Endothelial cell (in vitro differentiated cells): ENCODE data around the gene ADGB. TPM values are rescaled to one million over a fixed set of nuclear protein-coding genes. Genes with fewer than 3 reads are reported as not detected.

Experiments
- DNase-seq: peaks from one replicate; pipeline ENCODE4 v3.0.0; 2021; ENCODE audit warnings: low spot score
- H3K27ac Mint-ChIP-seq: one replicate; pipeline ENCODE4 v1.8.0; 2021; ENCODE audit warnings: mixed read lengths, inconsistent platforms; ENCODE audit not compliant: unreplicated experiment
- H3K27me3 Mint-ChIP-seq: one replicate; pipeline ENCODE4 v1.8.0; 2021; ENCODE audit warnings: mild to moderate bottlenecking, moderate library complexity, mixed read lengths, inconsistent platforms; ENCODE audit not compliant: unreplicated experiment
- H3K36me3 Mint-ChIP-seq: one replicate; pipeline ENCODE4 v1.8.0; 2021; ENCODE audit warnings: mild to moderate bottlenecking, low read depth, mixed read lengths, inconsistent platforms; ENCODE audit not compliant: unreplicated experiment
- H3K4me1 Mint-ChIP-seq: one replicate; pipeline ENCODE4 v1.8.0; 2021; ENCODE audit warnings: mild to moderate bottlenecking, mixed read lengths, inconsistent platforms; ENCODE audit not compliant: unreplicated experiment
- H3K4me3 Mint-ChIP-seq: one replicate; pipeline ENCODE4 v1.8.0; 2021; ENCODE audit warnings: mild to moderate bottlenecking, mixed read lengths, inconsistent platforms; ENCODE audit not compliant: unreplicated experiment
- H3K9me3 Mint-ChIP-seq: one replicate; pipeline ENCODE4 v1.8.0; 2021; ENCODE audit warnings: mixed read lengths, inconsistent platforms; ENCODE audit not compliant: unreplicated experiment
- total RNA-seq: library from RNA; stranded (reverse); fragmentation: NEBNext Ultra II Directional; extraction: Animal tissue kit (Norgen Biotek cat#: 25700); gene quantifications from one replicate; pipeline ENCODE4 v1.2.1, GENCODE V29; 2021; ENCODE audit not compliant: unreplicated experiment
- TF ChIP-seq, protein P1 (sequence below): fragments of 200-600 bp; sonication (generic); IDR thresholded peaks from one replicate; pipeline ENCODE4 v1.5.0; 2021; ENCODE audit warnings: antibody characterized with exemption; ENCODE audit not compliant: unreplicated experiment

The ADGB gene
- total RNA-seq, 1 donor from 2014 or later, result not detected

GRCh38 chr6:146595972-146596731 lies 2.6 kb upstream of the ADGB start:
- peaks cover 4% of the 10 kb centered on the region for H3K4me1 Mint-ChIP-seq
- H3K4me3 Mint-ChIP-seq, result no peak overlapping the region
- no peak for DNase-seq
- H3K9me3 Mint-ChIP-seq, result no peaks in the 10 kb centered on the region
- H3K36me3 Mint-ChIP-seq, result no peaks in the 10 kb centered on the region
- H3K27me3 Mint-ChIP-seq, result peaks cover 3% of the 10 kb centered on the region
- no peak overlapping the region for H3K27ac Mint-ChIP-seq
- TF ChIP-seq, protein P1, sequence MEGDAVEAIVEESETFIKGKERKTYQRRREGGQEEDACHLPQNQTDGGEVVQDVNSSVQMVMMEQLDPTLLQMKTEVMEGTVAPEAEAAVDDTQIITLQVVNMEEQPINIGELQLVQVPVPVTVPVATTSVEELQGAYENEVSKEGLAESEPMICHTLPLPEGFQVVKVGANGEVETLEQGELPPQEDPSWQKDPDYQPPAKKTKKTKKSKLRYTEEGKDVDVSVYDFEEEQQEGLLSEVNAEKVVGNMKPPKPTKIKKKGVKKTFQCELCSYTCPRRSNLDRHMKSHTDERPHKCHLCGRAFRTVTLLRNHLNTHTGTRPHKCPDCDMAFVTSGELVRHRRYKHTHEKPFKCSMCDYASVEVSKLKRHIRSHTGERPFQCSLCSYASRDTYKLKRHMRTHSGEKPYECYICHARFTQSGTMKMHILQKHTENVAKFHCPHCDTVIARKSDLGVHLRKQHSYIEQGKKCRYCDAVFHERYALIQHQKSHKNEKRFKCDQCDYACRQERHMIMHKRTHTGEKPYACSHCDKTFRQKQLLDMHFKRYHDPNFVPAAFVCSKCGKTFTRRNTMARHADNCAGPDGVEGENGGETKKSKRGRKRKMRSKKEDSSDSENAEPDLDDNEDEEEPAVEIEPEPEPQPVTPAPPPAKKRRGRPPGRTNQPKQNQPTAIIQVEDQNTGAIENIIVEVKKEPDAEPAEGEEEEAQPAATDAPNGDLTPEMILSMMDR, result no peak

- H3K9me3 Mint-ChIP-seq, result no peaks in the 10 kb centered on the region
- DNase-seq, result no peak
- H3K36me3 Mint-ChIP-seq, result no peaks in the 10 kb centered on the region
- H3K4me3 Mint-ChIP-seq, result no peak overlapping the region
- TF ChIP-seq, protein P1, result no peak
- peaks cover 4% of the 10 kb centered on the region for H3K4me1 Mint-ChIP-seq
- H3K27me3 Mint-ChIP-seq, result peaks cover 3% of the 10 kb centered on the region
- H3K27ac Mint-ChIP-seq, result no peak overlapping the region
Observed at GRCh38 chr6:146601352-146601751, 2.6 kb downstream of the ADGB start.

DNA sequence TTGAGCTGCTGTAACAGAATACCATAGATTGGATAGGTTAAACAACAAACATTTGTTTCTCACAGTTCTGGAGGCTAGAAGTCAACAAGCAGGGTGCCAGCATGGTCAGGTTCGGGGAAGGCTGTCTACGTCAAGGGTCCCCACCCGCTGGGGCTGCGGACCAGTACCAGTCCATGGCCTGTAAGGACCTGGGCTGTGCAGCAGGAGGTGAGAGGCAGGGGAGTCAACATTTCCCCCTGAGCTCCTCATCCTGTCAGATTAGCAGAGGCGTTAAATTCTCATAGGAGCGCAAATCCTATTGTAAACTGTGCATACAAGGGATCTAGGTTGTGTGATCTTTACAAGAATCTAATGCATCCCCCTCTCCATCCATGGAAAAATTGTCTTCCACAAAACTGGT lies 3.8 kb downstream of the ADGB start:
- Mint-ChIP-seq H3K36me3 (no peaks in the 10 kb centered on the region), H3K27ac (no peak overlapping the region), H3K4me3 (no peak overlapping the region), H3K4me1 (peaks cover 4% of the 10 kb centered on the region), H3K27me3 (peaks cover 3% of the 10 kb centered on the region), H3K9me3 (no peaks in the 10 kb centered on the region)
- DNase-seq, result no peak
- TF ChIP-seq, protein P1, result no peak

GRCh38 chr6:146613947-146614346 lies 15.2 kb downstream of the ADGB start:
- Mint-ChIP-seq H3K36me3 (no peaks in the 10 kb centered on the region), H3K27ac (no peak overlapping the region), H3K4me3 (no peak overlapping the region), H3K9me3 (no peaks in the 10 kb centered on the region), H3K4me1 (peaks cover 2% of the 10 kb centered on the region), H3K27me3 (no peaks in the 10 kb centered on the region)
- DNase-seq, result no peak
- TF ChIP-seq, protein P1, result no peak

GRCh38 chr6:146620655-146621054 lies 21.9 kb downstream of the ADGB start:
- no peak overlapping the region for H3K4me3 Mint-ChIP-seq

More at GRCh38 chr6:146620655-146621054, 21.9 kb downstream of the ADGB start:
- no peaks in the 10 kb centered on the region for H3K36me3 Mint-ChIP-seq
- H3K9me3 Mint-ChIP-seq, result no peaks in the 10 kb centered on the region
- H3K4me1 Mint-ChIP-seq, result no peaks in the 10 kb centered on the region
- H3K27me3 Mint-ChIP-seq, result peaks cover 1% of the 10 kb centered on the region
- no peak for DNase-seq
- H3K27ac Mint-ChIP-seq, result no peak overlapping the region
- TF ChIP-seq, protein P1, result no peak
